Kidney capillary endothelial cell (primary cell): ENCODE data around the gene TRAF3IP1.
"Not testable (repeated sequence)": the region's sequence is repeated elsewhere in the genome, so short reads cannot be mapped to it uniquely, and the experiment has no call there.

Experiments used
- DNase-seq: peaks from one replicate; pipeline ENCODE4 v3.0.0-alpha.2; 2018; ENCODE audit warnings: low spot score

The TRAF3IP1 gene

DNA sequence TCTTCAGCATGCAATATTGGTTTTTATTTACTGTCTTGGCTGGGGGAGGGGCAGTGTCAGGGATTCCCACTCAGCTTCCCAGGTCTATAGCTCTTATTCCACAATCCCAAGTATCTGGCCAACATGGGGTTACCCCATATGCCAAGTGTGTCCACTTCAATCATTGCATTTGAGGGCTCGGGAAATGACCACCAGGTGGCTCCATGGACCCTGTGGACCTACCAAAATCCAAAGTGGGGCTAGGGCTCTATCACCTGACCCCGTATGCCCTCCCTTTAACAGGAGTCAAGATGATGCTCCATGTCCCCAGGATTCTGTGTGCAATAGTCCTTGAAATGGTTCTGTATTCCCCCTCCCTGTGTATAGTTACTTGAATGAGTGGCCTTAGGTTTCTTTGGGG lies 12.1 kb upstream of the TRAF3IP1 start:
- no peak for DNase-seq

DNA sequence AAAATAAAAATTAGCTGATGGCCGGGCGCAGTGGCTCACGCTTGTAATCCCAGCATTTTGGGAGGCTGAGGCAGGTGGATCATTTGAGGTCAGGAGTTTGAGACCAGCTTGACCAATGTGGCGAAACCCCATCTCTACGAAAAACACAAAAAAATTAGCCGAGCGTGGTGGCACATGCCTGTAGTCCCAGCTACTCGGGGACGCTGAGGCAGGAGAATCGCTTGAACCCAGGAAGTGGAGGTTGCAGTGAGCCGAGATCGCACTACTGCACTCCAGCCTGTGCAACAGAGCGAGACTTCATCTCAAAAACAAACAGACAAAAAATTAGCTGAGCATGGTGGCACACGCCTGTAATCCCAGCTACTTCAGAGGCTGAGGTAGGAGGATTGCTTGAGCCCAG lies 9.6 kb upstream of the TRAF3IP1 start:
- not testable (repeated sequence) for DNase-seq

DNA sequence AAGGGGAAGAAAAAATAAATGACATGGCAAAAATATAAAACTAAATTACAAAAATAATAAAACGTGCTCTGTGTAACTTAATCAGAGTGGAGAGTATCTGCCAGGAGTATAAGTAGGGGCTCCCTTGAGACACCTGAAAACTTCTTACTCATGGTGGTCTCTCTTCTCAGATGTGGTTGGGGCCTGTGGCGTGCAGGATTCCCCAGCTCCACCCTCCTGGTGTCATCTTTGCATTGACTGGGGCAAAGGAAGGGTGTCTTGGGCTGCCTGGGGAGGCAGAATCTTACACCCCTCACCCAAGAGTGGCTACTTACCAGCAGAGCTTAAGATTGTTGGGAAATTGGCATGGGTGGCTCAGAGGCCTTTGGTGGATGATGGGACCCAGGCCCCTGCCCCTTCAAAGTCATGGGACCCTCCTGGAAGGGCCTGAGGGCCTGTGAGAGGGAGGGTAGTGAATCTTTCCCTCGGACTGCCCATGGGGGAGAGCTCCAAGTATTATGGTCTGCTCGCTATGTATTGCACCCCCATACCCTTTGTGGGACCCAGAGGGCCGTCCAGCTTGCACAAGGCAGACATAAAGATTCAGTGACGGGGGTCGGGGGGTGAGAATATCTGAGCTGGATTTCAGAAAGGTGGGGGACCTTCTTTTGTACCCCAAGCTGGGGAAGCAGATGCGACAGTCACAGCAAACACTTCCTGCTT lies 6.9 kb upstream of the TRAF3IP1 start:
- no peak for DNase-seq

DNA sequence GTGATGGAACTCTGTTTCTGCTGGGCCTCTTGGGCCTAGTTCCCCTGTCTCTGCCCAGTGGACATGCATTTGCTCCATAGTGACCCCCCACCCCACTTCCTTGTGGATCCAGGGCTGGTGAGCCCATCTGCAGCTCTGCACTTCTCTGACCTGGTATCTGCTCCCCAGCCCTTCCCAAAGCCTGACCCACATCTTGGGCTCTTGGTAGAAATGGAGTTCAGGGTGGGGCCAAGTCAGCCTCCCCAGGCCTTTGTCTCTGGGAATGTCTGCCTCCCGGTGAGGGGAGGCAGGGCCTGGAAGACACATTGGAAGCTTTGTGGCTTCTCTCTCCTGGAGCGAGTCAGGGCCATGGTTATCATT lies 6.3 kb upstream of the TRAF3IP1 start:
- no peak for DNase-seq

DNA sequence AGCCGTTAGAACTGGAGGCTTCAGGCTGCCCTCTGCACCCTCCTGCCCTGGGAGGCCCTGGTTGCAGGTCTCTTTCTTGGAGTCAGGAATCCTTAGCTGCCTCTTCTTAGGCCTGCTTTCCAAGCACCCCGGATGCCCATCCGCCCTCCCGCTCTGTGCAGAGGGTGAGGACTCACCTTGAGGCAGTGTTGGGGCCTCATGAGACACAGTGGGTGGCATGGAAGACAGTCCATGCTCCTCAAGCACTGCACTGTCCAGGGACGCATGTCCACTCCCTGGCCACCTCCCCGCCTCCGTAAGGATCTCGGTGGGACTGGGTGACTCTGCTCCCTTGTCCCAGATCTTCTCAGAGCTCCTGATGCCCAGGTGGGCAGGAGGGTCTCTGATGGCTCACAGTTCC lies 5.7 kb upstream of the TRAF3IP1 start:
- DNase-seq, result no peak

DNA sequence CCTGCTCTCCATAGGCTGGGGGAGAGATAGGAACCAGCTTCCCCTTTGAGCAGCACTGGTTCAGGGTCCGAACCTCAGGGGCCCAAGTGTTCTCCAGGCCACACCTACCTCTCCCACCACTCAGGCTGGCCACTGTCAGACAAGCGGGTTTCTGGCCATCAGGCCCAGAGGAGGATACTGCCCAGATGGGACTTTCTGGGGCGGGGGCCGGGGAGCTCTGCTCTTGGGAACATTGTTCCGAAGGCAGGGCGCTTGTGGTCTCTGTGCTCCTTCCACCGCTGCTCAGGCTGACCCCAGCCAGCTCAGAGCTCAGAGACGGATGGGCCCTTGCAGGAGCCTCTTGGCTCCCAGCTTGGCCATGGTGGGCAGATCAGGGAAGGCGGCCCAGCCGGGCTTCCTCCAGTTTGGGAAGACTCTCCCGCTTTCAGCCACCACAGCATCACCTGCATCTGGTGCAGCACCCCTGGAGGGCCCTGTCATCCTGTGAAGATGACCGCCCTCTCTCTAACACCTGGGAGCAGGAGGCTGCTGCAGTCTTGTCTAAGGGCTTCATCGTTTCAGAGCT lies 5.2 kb upstream of the TRAF3IP1 start:
- DNase-seq, result no peak

DNA sequence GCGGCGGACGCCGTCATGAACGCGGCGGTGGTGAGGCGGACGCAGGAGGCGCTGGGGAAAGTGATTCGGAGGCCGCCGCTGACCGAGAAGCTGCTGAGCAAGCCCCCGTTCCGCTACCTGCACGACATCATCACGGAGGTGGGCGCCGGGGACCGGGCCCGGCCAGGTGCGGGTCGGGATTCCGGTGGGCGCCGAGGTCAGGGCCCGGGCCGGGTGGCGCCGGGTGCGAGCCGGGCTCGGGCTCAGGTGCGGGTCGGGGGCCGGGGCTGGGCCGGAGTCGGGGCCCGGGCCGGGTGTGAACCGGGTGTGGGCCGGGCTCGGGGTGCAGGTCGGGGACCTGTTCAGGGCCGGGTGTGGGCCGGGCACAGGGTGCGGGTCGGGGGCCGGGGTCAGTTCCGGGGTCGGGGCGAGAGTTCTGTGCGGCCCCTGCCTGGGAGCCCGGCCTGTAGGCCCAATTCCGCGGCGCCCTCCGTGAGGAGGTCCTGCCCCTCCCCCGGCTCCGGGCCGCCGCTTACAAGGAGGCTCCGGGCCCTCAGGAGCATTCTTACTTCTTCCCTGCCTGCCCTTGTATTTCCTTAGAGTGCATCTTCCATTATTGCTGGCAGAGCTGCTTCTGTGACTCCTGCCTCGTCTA lies 447 bp downstream of the TRAF3IP1 start:
- no peak for DNase-seq

DNA sequence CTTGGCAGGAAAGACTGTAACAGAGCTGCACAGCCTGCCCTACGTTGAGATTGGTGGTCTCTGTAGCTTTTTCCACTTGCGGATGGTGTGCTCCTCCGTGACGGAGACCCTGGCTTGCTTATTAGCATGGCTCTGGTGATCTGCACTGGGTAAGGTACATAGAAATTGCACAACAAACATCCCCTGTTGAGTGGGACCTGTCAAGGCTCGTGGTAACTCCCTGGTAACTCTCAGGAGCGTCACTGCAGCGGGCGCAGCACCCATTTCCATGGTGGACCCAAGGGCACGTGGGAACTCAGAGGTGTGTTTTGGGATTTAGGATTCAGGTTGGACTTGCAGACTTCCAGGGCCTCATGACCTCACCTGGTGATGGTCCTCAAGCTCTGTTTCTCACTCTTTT lies 1.1 kb downstream of the TRAF3IP1 start:
- DNase-seq, result no peak

DNA sequence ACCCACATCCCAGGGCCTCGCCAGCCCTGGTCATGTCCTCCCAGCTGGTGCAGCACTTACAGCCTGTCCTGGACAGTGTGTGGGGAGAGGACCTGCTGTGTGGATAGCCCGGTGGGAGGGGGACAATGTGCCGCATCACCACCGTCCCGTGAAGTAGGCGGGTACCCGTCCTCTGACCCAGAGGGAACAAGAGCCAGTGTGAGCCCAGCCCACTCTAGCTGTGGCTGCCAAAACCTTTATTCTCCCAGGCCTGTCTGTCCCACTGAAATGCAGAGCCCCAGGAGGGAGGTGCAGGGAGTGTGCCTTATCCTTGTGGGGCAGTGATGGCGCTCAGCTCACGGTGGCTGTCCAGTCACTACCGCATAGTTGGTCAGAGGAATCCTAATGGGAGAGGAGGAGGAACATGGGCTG lies 1.7 kb downstream of the TRAF3IP1 start:
- DNase-seq, result no peak

DNA sequence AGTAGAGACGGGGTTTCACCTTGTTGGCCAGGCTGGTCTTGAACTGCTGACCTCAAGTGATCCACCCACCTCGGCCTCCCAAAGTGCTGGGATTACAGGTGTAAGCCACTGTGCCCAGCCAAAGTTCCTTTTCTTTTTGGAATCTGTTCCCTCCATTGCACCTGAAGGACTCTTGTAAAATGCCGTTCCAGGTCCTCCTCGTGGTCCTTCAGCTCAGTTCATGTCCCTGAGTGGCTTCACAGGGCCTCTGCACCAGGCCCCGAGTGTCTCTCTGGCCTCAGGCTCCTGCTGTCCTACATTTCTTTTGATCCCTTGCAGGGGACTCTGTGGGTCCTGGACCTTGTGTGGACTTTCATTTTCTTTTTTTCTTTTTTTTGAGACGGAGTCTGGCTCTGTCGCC lies 3.9 kb downstream of the TRAF3IP1 start:
- DNase-seq, result not testable (repeated sequence)

DNA sequence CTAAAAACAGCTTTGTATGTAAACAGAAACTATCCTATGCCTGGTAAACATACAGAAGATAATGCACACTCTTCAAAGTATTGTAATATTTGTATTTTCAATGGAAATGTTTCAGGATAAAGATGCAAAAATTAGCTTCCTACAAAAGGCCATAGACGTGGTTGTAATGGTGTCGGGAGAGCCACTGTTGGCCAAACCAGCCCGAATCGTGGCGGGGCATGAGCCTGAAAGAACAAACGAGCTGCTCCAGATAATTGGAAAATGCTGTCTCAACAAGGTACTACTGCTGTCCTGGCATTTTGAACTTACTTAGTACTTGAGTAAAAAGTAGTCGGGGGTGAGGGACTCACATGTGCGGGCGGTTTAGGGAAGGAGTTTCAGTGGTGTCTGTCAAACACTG lies 5.4 kb downstream of the TRAF3IP1 start:
- DNase-seq, result no peak

DNA sequence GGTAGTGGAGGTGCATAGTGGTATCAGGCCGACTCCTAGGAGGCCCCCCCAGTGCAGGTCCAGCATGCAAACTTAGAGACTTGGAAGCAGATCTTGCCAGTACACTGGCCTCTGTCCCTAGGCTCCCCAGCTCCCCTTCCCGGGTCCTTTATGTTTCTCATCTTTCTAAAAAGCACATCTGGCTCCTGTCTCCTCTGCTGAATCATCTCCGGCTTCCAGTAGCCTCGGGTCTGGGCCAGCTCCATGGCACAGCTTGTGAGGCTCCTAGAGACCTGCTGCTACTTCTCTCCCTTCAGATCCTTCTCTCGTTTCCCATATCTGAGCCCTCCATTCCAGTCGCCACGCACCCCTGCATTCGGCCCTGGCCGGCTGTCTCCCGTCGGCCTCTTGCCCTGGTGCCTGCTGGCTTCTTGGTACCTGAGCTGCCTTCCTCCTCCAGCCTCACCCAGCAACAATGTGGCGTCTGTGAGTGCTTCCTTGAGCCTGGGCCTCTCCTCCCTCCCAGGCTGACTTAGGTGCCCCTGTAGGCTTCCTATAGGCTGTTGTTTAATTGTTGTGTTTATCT lies 6.6 kb downstream of the TRAF3IP1 start:
- DNase-seq, result no peak

DNA sequence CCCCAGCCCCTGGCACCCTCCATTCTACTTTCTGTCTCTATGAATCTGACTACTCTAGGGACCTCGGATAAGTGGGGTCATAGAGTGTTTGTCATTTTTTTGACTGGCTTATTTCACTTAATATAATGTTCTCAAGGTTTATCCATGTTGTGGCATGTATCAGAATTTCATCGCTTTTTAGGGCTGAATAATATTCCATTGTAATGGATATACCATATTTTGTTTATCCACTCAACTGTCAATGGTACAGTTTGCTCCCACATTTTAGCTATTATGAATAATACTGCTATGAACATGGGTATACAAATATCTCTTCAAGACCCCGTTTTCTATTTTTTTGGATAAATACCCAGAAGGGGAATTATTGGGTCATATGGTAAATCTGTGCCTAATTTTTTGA lies 7.4 kb downstream of the TRAF3IP1 start:
- DNase-seq, result no peak

DNA sequence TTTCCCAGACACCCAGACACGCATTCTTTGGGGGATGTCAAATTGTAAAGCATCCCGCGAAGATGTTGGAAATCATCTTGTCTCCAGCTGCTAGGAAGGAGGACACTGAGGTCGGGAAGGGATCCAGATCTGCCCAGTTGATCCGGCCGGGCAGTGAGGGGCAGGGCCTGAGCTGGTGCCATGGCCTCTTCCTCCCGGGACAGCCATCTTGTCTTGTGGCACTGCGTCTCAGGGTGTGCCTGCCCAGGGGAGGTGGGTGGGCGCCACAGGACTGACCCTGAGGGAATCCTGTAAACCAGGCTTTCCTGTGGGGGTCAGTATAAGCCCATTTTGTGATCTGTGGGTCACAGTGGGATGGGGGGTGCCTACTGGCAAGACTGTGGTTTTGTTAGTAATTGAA lies 10.1 kb downstream of the TRAF3IP1 start:
- no peak for DNase-seq

DNA sequence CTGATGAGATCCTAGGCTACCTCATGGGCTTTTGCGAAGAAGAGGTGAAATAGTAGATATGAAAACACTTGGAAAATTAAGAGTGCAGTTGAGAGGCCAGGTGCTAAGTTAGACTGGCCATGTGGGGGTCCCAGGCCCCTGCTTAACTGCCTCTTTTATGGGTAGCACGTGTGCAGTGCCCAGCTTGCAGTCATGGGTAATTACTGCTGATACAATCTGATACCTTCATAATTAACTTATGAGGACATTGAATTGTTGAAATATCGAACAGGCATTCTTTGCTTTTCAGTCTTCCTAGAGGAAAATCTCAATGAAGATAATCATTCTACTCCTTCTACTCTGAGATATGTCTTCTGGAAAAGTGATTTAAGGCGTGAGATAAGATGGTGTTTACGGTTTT lies 11.6 kb downstream of the TRAF3IP1 start:
- DNase-seq, result no peak

DNA sequence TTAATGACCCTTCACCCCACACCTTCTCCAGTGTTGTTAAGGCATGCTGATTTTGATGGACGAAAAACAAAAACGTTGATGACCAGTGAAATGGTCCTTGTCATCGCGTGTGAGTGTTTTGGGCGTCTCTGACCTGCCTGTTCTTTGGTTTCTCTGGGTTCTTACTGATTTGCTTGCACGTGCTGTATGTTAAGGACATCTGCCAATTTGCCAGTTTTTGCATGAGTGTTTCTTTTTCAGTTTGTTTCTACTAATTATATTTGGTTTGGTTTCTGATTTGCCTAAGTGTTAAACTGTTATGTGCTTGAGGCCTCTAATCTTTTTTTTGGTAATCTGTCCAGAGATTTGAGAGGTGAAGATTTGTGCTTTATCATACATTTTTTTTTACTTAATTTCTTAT lies 14.6 kb downstream of the TRAF3IP1 start:
- no peak for DNase-seq

DNA sequence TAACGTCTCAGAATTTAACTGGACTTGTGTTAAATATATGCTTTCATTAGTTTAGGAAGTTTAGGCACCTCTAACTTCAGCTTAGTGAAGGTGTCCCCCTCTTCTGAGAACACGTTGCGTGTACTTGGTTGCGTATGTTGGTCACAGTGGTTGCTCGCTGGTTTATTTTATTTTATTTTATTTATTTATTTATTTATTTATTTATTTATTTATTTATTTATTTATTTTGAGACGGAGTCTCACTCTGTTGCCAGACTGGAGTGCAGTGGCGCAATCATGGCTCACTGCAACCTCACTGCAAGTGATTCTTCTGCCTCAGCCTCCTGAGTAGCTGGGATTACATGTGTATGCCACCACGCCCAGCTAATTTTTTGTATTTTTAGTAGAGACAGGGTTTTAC lies 15.3 kb downstream of the TRAF3IP1 start:
- DNase-seq, result not testable (repeated sequence)

DNA sequence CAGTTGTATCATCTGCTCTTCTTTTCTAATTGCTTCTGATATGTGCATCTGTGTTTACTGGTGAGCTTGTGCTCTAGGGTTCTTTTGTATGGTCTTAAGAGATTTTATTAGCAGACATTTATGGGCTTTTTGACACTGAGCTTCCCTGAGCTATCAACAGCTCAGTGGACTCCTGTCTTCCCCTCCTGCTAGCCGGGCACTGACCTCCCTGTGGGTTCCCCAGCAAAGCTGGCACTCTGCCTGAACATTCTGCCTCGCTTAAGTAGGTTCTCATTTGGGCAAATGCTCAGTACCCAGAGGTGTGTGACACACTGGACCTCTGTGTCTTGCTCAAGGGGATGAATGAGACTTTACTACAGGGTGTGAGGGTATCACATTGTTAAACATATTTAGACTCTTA lies 15.8 kb downstream of the TRAF3IP1 start:
- no peak for DNase-seq

DNA sequence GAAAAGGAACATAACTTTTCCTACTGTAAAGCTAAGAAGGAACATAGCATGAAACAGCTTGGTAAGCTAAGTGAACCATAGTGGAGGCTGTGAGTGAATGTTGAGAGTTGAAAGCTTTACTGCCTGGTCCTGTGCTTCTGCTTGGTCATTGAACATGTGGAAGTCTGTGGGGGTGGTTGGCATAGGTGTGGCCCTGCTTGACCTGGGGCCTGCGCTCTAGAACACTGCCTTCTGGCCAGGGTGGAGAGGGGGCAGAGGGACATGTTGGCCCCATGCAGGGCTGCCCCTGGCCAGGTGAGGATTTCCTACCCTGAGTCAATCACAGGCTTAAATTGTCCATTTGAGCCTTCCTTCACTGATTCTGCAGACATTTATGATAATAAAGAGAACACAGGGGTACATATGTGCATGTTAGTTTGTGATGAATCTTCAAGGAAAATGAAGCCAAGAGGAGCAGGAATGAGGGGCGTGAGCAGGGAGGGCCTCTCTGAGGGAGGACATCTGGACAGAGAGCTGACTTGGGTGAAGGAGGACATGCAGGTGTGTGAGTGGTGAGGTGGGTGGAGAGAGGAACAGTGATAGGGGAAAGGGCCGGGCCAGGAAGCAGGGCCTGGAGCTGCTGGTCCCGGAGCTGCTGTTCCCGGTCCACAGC lies 16.6 kb downstream of the TRAF3IP1 start:
- DNase-seq, result no peak

DNA sequence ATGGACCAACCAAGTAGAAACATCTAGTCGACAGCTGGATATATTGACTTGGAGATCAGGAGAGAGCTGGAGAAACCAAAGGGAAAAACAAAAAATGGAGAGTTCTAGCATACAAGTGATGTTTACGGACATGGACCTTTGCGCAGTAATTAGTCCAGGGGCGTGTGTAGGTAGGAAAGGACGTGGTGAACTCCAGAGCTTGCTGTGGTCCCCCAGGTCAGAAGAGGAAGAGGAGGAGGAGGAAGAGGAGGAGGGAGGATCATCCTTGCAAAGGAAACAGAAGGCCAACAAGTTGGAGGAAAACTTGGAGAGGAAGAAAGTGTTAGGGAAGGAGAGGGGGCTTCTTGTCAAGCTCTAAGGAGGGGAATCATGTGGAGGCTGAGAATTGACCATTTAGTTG lies 17.5 kb downstream of the TRAF3IP1 start:
- DNase-seq, result no peak

DNA sequence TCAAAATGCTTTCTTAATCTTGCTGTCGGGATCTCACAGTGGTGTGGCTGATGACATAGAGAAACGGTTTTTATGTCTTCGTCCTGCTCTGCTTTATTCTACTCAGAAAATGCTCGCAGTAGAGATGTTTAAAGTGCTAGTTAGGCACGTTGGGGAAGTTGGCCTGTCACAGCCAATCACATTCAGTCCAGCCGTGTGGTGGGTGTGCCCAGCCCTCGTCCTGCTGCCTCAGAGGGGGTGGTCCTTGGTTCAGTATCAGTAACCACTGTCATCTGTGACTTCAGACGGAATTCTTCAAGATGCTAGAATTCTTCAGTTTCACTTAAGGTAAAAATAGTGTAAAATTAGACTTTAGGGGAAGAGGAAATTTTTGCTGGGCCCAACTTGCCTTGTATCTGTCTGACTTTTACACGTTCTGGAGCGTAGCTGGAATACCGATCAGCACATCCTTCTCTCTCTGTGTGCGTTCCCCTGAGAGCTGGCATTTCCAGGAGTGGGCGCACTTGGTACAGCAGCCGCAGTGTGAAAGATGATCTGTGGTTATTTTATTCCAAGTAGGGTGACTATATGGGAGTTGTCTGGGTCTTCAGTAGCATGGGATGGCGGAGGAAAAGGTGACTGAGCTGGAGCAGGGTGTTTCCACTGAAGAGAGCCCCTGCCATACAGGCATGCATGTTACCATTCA lies 18.5 kb downstream of the TRAF3IP1 start:
- DNase-seq, result no peak

DNA sequence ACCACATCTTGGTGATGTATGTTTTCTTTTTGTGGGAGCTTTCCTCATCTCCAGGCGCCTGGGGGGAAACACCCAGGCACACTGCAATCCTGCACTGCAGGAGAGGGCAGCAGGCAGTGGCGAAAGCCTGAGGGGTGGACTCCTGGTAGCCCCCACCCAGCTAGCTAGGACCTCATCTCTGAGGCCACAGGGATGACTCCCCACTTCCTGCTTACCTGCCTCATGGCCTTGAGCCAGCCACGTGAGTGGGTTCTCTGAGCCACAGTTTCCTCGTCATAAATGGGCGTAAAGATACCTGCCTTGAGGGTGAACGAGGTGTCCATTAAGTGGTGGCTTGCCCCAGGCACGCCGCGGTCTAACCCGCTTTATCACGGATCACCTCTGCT lies 19.1 kb downstream of the TRAF3IP1 start:
- no peak for DNase-seq
